WTC11 (cell line): Measurements from ENCODE around the gene BMP10.

Source experiments
- CBFB ChIP-seq: sonication (generic); formaldehyde crosslinking; IDR thresholded peaks from 2 replicates; pipeline ENCODE4 v1.8.1; 2022; ENCODE audit warnings: mild to moderate bottlenecking, low read depth, missing genetic modification reagents
- ZNF232 ChIP-seq: sonication (generic); formaldehyde crosslinking; IDR thresholded peaks from 2 replicates; pipeline ENCODE4 v1.8.0; 2022; ENCODE audit warnings: mild to moderate bottlenecking, missing genetic modification reagents
- TF ChIP-seq, protein P1 (sequence below): fragments of 200-600 bp; IDR thresholded peaks from 2 replicates; pipeline ENCODE4 v1.8.0; 2022; ENCODE audit warnings: antibody characterized with exemption
- TF ChIP-seq, protein P2 (sequence below): sonication (generic); formaldehyde crosslinking; IDR thresholded peaks from 2 replicates; pipeline ENCODE4 v1.8.1; 2023; ENCODE audit warnings: mild to moderate bottlenecking, missing genetic modification reagents

DNA sequence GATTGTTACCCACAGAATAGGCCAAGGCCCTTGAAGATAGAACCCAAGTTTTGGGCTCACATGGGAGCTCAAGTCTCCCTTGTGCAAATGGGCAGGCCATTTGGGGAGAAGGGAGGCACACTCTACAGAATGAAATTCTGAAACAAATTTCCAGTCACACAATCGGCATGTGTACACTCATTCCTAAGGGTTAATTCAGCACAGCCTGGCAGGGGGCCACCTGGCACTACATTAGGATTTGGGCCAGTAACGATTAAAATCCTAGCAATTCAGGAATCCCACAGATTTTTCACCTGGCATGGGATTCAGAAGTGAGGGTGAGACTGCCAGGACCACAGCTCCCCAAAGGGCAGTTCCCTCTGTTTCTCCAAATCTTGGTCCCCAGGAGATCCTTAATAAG lies 46.4 kb downstream of the BMP10 start:
- TF ChIP-seq, protein P1, sequence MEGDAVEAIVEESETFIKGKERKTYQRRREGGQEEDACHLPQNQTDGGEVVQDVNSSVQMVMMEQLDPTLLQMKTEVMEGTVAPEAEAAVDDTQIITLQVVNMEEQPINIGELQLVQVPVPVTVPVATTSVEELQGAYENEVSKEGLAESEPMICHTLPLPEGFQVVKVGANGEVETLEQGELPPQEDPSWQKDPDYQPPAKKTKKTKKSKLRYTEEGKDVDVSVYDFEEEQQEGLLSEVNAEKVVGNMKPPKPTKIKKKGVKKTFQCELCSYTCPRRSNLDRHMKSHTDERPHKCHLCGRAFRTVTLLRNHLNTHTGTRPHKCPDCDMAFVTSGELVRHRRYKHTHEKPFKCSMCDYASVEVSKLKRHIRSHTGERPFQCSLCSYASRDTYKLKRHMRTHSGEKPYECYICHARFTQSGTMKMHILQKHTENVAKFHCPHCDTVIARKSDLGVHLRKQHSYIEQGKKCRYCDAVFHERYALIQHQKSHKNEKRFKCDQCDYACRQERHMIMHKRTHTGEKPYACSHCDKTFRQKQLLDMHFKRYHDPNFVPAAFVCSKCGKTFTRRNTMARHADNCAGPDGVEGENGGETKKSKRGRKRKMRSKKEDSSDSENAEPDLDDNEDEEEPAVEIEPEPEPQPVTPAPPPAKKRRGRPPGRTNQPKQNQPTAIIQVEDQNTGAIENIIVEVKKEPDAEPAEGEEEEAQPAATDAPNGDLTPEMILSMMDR = no peak
- TF ChIP-seq ZNF232 (CRISPR knock-in tag) (no peak), CBFB (CRISPR knock-in tag) (no peak)
- TF ChIP-seq, protein P2, sequence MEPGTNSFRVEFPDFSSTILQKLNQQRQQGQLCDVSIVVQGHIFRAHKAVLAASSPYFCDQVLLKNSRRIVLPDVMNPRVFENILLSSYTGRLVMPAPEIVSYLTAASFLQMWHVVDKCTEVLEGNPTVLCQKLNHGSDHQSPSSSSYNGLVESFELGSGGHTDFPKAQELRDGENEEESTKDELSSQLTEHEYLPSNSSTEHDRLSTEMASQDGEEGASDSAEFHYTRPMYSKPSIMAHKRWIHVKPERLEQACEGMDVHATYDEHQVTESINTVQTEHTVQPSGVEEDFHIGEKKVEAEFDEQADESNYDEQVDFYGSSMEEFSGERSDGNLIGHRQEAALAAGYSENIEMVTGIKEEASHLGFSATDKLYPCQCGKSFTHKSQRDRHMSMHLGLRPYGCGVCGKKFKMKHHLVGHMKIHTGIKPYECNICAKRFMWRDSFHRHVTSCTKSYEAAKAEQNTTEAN (CRISPR knock-in tag) = no peak
